Hepatocyte (in vitro differentiated cells): ENCODE data around the gene ZNF474.

Experiments used
- EZH2 ChIP-seq: fragments of 200-600 bp; sonication (generic); IDR thresholded peaks from 2 replicates; pipeline ENCODE4 v1.6.1; 2016; ENCODE audit warnings: antibody characterized with exemption, mild to moderate bottlenecking, borderline replicate concordance
- TF ChIP-seq, protein P1 (sequence below): fragments of 200-600 bp; sonication (generic); IDR thresholded peaks from 2 replicates; pipeline ENCODE4 v1.5.1; 2016; ENCODE audit warnings: antibody characterized with exemption, mild to moderate bottlenecking; ENCODE audit not compliant: poor library complexity

DNA sequence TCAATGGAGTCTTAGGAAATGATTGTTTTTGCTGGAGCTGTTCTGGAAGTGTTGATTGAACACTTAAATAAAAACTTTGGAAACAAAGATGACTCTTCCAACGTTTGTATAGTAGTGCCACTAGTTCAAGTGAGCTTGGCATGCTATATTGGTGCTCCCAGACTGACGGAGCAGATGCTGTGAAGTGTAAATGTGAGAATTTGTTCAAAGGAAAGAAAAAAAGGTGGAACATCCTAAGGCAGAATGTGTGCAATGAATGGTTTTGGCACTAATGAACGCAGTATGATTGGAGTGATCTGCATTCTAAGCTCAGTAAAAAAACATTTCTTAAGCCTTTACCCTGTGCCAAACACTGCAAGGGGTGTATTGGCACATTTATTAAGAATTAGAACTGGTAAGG is 69.8 kb downstream of the ZNF474 start:
- TF ChIP-seq, protein P1, sequence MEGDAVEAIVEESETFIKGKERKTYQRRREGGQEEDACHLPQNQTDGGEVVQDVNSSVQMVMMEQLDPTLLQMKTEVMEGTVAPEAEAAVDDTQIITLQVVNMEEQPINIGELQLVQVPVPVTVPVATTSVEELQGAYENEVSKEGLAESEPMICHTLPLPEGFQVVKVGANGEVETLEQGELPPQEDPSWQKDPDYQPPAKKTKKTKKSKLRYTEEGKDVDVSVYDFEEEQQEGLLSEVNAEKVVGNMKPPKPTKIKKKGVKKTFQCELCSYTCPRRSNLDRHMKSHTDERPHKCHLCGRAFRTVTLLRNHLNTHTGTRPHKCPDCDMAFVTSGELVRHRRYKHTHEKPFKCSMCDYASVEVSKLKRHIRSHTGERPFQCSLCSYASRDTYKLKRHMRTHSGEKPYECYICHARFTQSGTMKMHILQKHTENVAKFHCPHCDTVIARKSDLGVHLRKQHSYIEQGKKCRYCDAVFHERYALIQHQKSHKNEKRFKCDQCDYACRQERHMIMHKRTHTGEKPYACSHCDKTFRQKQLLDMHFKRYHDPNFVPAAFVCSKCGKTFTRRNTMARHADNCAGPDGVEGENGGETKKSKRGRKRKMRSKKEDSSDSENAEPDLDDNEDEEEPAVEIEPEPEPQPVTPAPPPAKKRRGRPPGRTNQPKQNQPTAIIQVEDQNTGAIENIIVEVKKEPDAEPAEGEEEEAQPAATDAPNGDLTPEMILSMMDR = no peak
- TF ChIP-seq EZH2 = no peak
